ENCODE data around the gene SLAMF6.

SLAMF6 gene

GRCh38 chr1:160455153-160455517, 67.9 kb downstream of the SLAMF6 start:
- H3K27ac ChIP-seq (ENCODE audit: low read length) = no peak overlapping the region
- peaks cover 7% of the 10 kb centered on the region for H3K4me1 ChIP-seq (ENCODE audit: control insufficient read depth, low read depth, low read length)
- no peaks in the 10 kb centered on the region for H3K9me3 ChIP-seq (ENCODE audit: control insufficient read depth, low read depth, low read length)
- H3K4me3 ChIP-seq (ENCODE audit: low read length) = no peak overlapping the region
- H3K27me3 ChIP-seq (ENCODE audit: control insufficient read depth, insufficient read depth, low read length) = no peaks in the 10 kb centered on the region
- H3K36me3 ChIP-seq (ENCODE audit: control insufficient read depth, low read depth, low read length) = no peaks in the 10 kb centered on the region
- no peak overlapping the region for H3K9ac ChIP-seq (ENCODE audit: low read length)

- H3K27me3 ChIP-seq (ENCODE audit: control insufficient read depth, insufficient read depth, low read length) = no peaks in the 10 kb centered on the region
- H3K4me3 ChIP-seq (ENCODE audit: low read length) = no peak overlapping the region
- no peaks in the 10 kb centered on the region for H3K9me3 ChIP-seq (ENCODE audit: control insufficient read depth, low read depth, low read length)
- no peak overlapping the region for H3K9ac ChIP-seq (ENCODE audit: low read length)
- H3K27ac ChIP-seq (ENCODE audit: low read length) = no peak overlapping the region
- no peaks in the 10 kb centered on the region for H3K36me3 ChIP-seq (ENCODE audit: control insufficient read depth, low read depth, low read length)
- peaks cover 6% of the 10 kb centered on the region for H3K4me1 ChIP-seq (ENCODE audit: control insufficient read depth, low read depth, low read length)
These were observed 68.5 kb downstream of the SLAMF6 start for GRCh38 chr1:160454371-160455152.

GRCh38 chr1:160453443-160453842, 69.6 kb downstream of the SLAMF6 start:
- Histone ChIP-seq H3K4me1 (ENCODE audit: control insufficient read depth, low read depth, low read length) (no peaks in the 10 kb centered on the region), H3K9me3 (ENCODE audit: control insufficient read depth, low read depth, low read length) (no peaks in the 10 kb centered on the region), H3K27me3 (ENCODE audit: control insufficient read depth, insufficient read depth, low read length) (no peaks in the 10 kb centered on the region), H3K9ac (ENCODE audit: low read length) (no peak overlapping the region), H3K27ac (ENCODE audit: low read length) (no peak overlapping the region), H3K36me3 (ENCODE audit: control insufficient read depth, low read depth, low read length) (no peaks in the 10 kb centered on the region), H3K4me3 (ENCODE audit: low read length) (no peak overlapping the region)

- Histone ChIP-seq H3K27ac (ENCODE audit: low read length) (no peak overlapping the region), H3K4me1 (ENCODE audit: control insufficient read depth, low read depth, low read length) (no peaks in the 10 kb centered on the region), H3K9ac (ENCODE audit: low read length) (no peak overlapping the region), H3K36me3 (ENCODE audit: control insufficient read depth, low read depth, low read length) (no peaks in the 10 kb centered on the region), H3K9me3 (ENCODE audit: control insufficient read depth, low read depth, low read length) (no peaks in the 10 kb centered on the region), H3K4me3 (ENCODE audit: low read length) (no peak overlapping the region), H3K27me3 (ENCODE audit: control insufficient read depth, insufficient read depth, low read length) (no peaks in the 10 kb centered on the region)
These were observed 71.2 kb downstream of the SLAMF6 start for GRCh38 chr1:160451859-160452232.

GRCh38 chr1:160451119-160451858, 71.8 kb downstream of the SLAMF6 start:
- no peaks in the 10 kb centered on the region for H3K9me3 ChIP-seq (ENCODE audit: control insufficient read depth, low read depth, low read length)
- no peaks in the 10 kb centered on the region for H3K27me3 ChIP-seq (ENCODE audit: control insufficient read depth, insufficient read depth, low read length)
- no peak overlapping the region for H3K9ac ChIP-seq (ENCODE audit: low read length)
- no peak overlapping the region for H3K4me3 ChIP-seq (ENCODE audit: low read length)
- no peak overlapping the region for H3K27ac ChIP-seq (ENCODE audit: low read length)
- H3K4me1 ChIP-seq (ENCODE audit: control insufficient read depth, low read depth, low read length) = no peaks in the 10 kb centered on the region
- H3K36me3 ChIP-seq (ENCODE audit: control insufficient read depth, low read depth, low read length) = no peaks in the 10 kb centered on the region

- no peaks in the 10 kb centered on the region for H3K9me3 ChIP-seq (ENCODE audit: control insufficient read depth, low read depth, low read length)
- no peak overlapping the region for H3K27ac ChIP-seq (ENCODE audit: low read length)
- no peak overlapping the region for H3K4me3 ChIP-seq (ENCODE audit: low read length)
- H3K9ac ChIP-seq (ENCODE audit: low read length) = no peak overlapping the region
- H3K27me3 ChIP-seq (ENCODE audit: control insufficient read depth, insufficient read depth, low read length) = no peaks in the 10 kb centered on the region
- no peaks in the 10 kb centered on the region for H3K36me3 ChIP-seq (ENCODE audit: control insufficient read depth, low read depth, low read length)
- H3K4me1 ChIP-seq (ENCODE audit: control insufficient read depth, low read depth, low read length) = no peaks in the 10 kb centered on the region
These were observed 73.6 kb downstream of the SLAMF6 start for GRCh38 chr1:160449494-160449893.

- Histone ChIP-seq H3K4me1 (ENCODE audit: control insufficient read depth, low read depth, low read length) (no peaks in the 10 kb centered on the region), H3K9me3 (ENCODE audit: control insufficient read depth, low read depth, low read length) (no peaks in the 10 kb centered on the region), H3K36me3 (ENCODE audit: control insufficient read depth, low read depth, low read length) (no peaks in the 10 kb centered on the region), H3K4me3 (ENCODE audit: low read length) (no peak overlapping the region), H3K27ac (ENCODE audit: low read length) (no peak overlapping the region), H3K9ac (ENCODE audit: low read length) (no peak overlapping the region), H3K27me3 (ENCODE audit: control insufficient read depth, insufficient read depth, low read length) (no peaks in the 10 kb centered on the region)
These were observed 76.0 kb downstream of the SLAMF6 start for GRCh38 chr1:160446945-160447600.

- H3K36me3 ChIP-seq (ENCODE audit: control insufficient read depth, low read depth, low read length) = no peaks in the 10 kb centered on the region
- H3K9ac ChIP-seq (ENCODE audit: low read length) = no peak overlapping the region
- no peaks in the 10 kb centered on the region for H3K27me3 ChIP-seq (ENCODE audit: control insufficient read depth, insufficient read depth, low read length)
- H3K4me1 ChIP-seq (ENCODE audit: control insufficient read depth, low read depth, low read length) = peaks cover 3% of the 10 kb centered on the region
- no peak overlapping the region for H3K27ac ChIP-seq (ENCODE audit: low read length)
- H3K9me3 ChIP-seq (ENCODE audit: control insufficient read depth, low read depth, low read length) = no peaks in the 10 kb centered on the region
- H3K4me3 ChIP-seq (ENCODE audit: low read length) = no peak overlapping the region
These were observed 83.3 kb downstream of the SLAMF6 start for GRCh38 chr1:160439718-160440117.

GRCh38 chr1:160438935-160439334, 84.1 kb downstream of the SLAMF6 start:
- Histone ChIP-seq H3K4me1 (ENCODE audit: control insufficient read depth, low read depth, low read length) (peaks cover 3% of the 10 kb centered on the region), H3K27ac (ENCODE audit: low read length) (no peak overlapping the region), H3K9me3 (ENCODE audit: control insufficient read depth, low read depth, low read length) (no peaks in the 10 kb centered on the region), H3K27me3 (ENCODE audit: control insufficient read depth, insufficient read depth, low read length) (no peaks in the 10 kb centered on the region), H3K9ac (ENCODE audit: low read length) (no peak overlapping the region), H3K4me3 (ENCODE audit: low read length) (no peak overlapping the region), H3K36me3 (ENCODE audit: control insufficient read depth, low read depth, low read length) (no peaks in the 10 kb centered on the region)

GRCh38 chr1:160438317-160438918, 84.6 kb downstream of the SLAMF6 start:
- H3K9me3 ChIP-seq (ENCODE audit: control insufficient read depth, low read depth, low read length) = no peaks in the 10 kb centered on the region
- peaks cover 3% of the 10 kb centered on the region for H3K4me1 ChIP-seq (ENCODE audit: control insufficient read depth, low read depth, low read length)
- H3K36me3 ChIP-seq (ENCODE audit: control insufficient read depth, low read depth, low read length) = no peaks in the 10 kb centered on the region
- H3K9ac ChIP-seq (ENCODE audit: low read length) = no peak overlapping the region
- no peaks in the 10 kb centered on the region for H3K27me3 ChIP-seq (ENCODE audit: control insufficient read depth, insufficient read depth, low read length)
- H3K4me3 ChIP-seq (ENCODE audit: low read length) = no peak overlapping the region
- H3K27ac ChIP-seq (ENCODE audit: low read length) = no peak overlapping the region

GRCh38 chr1:160437432-160438316, 85.4 kb downstream of the SLAMF6 start:
- H3K9ac ChIP-seq (ENCODE audit: low read length) = no peak overlapping the region
- H3K4me3 ChIP-seq (ENCODE audit: low read length) = no peak overlapping the region
- H3K36me3 ChIP-seq (ENCODE audit: control insufficient read depth, low read depth, low read length) = no peaks in the 10 kb centered on the region
- H3K27ac ChIP-seq (ENCODE audit: low read length) = no peak overlapping the region
- no peaks in the 10 kb centered on the region for H3K27me3 ChIP-seq (ENCODE audit: control insufficient read depth, insufficient read depth, low read length)
- H3K9me3 ChIP-seq (ENCODE audit: control insufficient read depth, low read depth, low read length) = no peaks in the 10 kb centered on the region
- peaks cover 3% of the 10 kb centered on the region for H3K4me1 ChIP-seq (ENCODE audit: control insufficient read depth, low read depth, low read length)

Measured in iPS-18a (cell line).